Caco-2 (cell line): ENCODE measurements around the gene FOXN3. TPM values are rescaled to one million over a fixed set of nuclear protein-coding genes. Genes with fewer than 3 reads are reported as not detected.

ENCODE experiments used
- BruUV-seq: library from RNA; stranded (reverse); fragments of 400-500 nt; replicated peaks from 2 replicates; lab custom pipeline; 2021; lab: Mats Ljungman, UMichigan
- CTCF ChIA-PET: fragments of 300-600 bp; sonication (Branson Sonifier 250); formaldehyde crosslinking; loops from one replicate; lab custom pipeline; 2022; ENCODE audit warnings: antibody characterized with exemption; lab: Charles Lee
- POLR2A ChIA-PET: fragments of 300-600 bp; sonication (Branson Sonifier 250); formaldehyde crosslinking; loops from one replicate; lab custom pipeline; 2022; ENCODE audit warnings: antibody characterized with exemption; lab: Charles Lee
- DNase-seq, 2 experiments: peaks; one replicate each; pipeline versions ENCODE4 v3.0.0 to v3.0.0-alpha.2; 2020 to 2022
- H3K27me3 ChIP-seq: replicated peaks from 2 replicates; pipeline ENCODE4 v1.6.0; 2011; ENCODE audit warnings: low read length; ENCODE audit not compliant: control insufficient read depth, insufficient read depth
- H3K36me3 ChIP-seq: 2 replicates; pipeline ENCODE4 v1.5.1; 2011; ENCODE audit warnings: low read length; ENCODE audit not compliant: control insufficient read depth, insufficient read depth
- H3K4me1 ChIP-seq: fragments of 250-450 bp; sonication (Bioruptor Pico); 2 replicates; pipeline ENCODE4 v1.5.1; 2020; ENCODE audit warnings: mild to moderate bottlenecking
- H3K4me3 ChIP-seq: 2 replicates; pipeline ENCODE4 v1.5.1; 2011; ENCODE audit warnings: low read depth, mild to moderate bottlenecking, control low read depth, low read length
- H3K9me3 ChIP-seq: fragments of 250-450 bp; sonication (Bioruptor Pico); 2 replicates; pipeline ENCODE4 v1.5.1; 2020; ENCODE audit warnings: mild to moderate bottlenecking, moderate library complexity
- H3K27ac Mint-ChIP-seq: one replicate; pipeline ENCODE4 v1.8.0; 2022; ENCODE audit warnings: mixed read lengths; ENCODE audit not compliant: unreplicated experiment
- H3K27me3 Mint-ChIP-seq: one replicate; pipeline ENCODE4 v1.8.0; 2022; ENCODE audit warnings: mixed read lengths; ENCODE audit not compliant: insufficient read depth, unreplicated experiment
- H3K36me3 Mint-ChIP-seq: one replicate; pipeline ENCODE4 v1.8.0; 2022; ENCODE audit warnings: mild to moderate bottlenecking, mixed read lengths; ENCODE audit not compliant: insufficient read depth, unreplicated experiment
- H3K4me1 Mint-ChIP-seq: one replicate; pipeline ENCODE4 v1.8.0; 2022; ENCODE audit warnings: low read depth, mixed read lengths; ENCODE audit not compliant: unreplicated experiment
- H3K4me3 Mint-ChIP-seq: one replicate; pipeline ENCODE4 v1.8.0; 2022; ENCODE audit warnings: mild to moderate bottlenecking, moderate library complexity, mixed read lengths; ENCODE audit not compliant: unreplicated experiment
- H3K9me3 Mint-ChIP-seq: one replicate; pipeline ENCODE4 v1.8.0; 2022; ENCODE audit warnings: mixed read lengths; ENCODE audit not compliant: unreplicated experiment
- CTCF ChIP-seq, 2 experiments: fragments of 200-600 bp in 1 of 2; IDR thresholded peaks; 1 replicate in 1 of 2; 2 replicates in 1 of 2; pipeline versions ENCODE4 v1.5.1 to v1.8.0; 2011 to 2022; ENCODE audit warnings: antibody characterized with exemption in 1 of 2, control low read depth in 1 of 2, inconsistent platforms in 1 of 2, low read depth in 1 of 2, low read length in 1 of 2, mild to moderate bottlenecking in 1 of 2, moderate library complexity in 1 of 2; ENCODE audit not compliant: insufficient read depth in 1 of 2, severe bottlenecking in 1 of 2, unreplicated experiment in 1 of 2
- intact Hi-C: fragments of 100-400 bp; cut with micrococcal nuclease; formaldehyde crosslinking; loops from one replicate; pipeline ENCODE4 v1.10.0; 2022; ENCODE audit not compliant: unreplicated experiment
- total RNA-seq: library from RNA; stranded (reverse); gene quantifications from 2 replicates; pipeline ENCODE4 v1.2.3, GENCODE V29; 2022

FOXN3 gene
- total RNA-seq, 1 experiment from 2014 or later = 20.6 TPM

- H3K4me3 ChIP-seq = no peak overlapping the region
- H3K27me3 ChIP-seq = no peaks in the 10 kb centered on the region
- H3K4me1 ChIP-seq = no peaks in the 10 kb centered on the region
- Mint-ChIP-seq H3K27me3 (no peaks in the 10 kb centered on the region), H3K4me3 (no peak overlapping the region), H3K4me1 (no peaks in the 10 kb centered on the region), H3K27ac (no peak overlapping the region), H3K36me3 (no peaks in the 10 kb centered on the region), H3K9me3 (no peaks in the 10 kb centered on the region)
- CTCF ChIA-PET = no interaction called here
- intact Hi-C loops = no loop called here
- no peak for DNase-seq
- BruUV-seq = no TSS peak
- H3K36me3 ChIP-seq = no peaks in the 10 kb centered on the region
- no peak for TF ChIP-seq CTCF (IDR thresholded peaks at IDR 0.05; ENCODE audit: insufficient read depth in 1 of 2, low read depth in 1 of 2, low read length in 1 of 2, severe bottlenecking in 1 of 2, unreplicated experiment in 1 of 2)
- POLR2A ChIA-PET = no interaction called here
- no peaks in the 10 kb centered on the region for H3K9me3 ChIP-seq
Observed at GRCh38 chr14:89258728-89259273, 158.2 kb downstream of the FOXN3 start.

- H3K27ac Mint-ChIP-seq = no peak overlapping the region
- no TSS peak for BruUV-seq
- intact Hi-C loops = no loop called here
- POLR2A ChIA-PET = no interaction called here
- no peaks in the 10 kb centered on the region for H3K4me1 ChIP-seq
- no peaks in the 10 kb centered on the region for H3K4me1 Mint-ChIP-seq
- no peak for DNase-seq
- H3K9me3 ChIP-seq = no peaks in the 10 kb centered on the region
- no peaks in the 10 kb centered on the region for H3K36me3 Mint-ChIP-seq
- no peaks in the 10 kb centered on the region for H3K27me3 Mint-ChIP-seq
- CTCF ChIA-PET = no interaction called here
- no peak overlapping the region for H3K4me3 ChIP-seq
- no peak for TF ChIP-seq CTCF (IDR thresholded peaks at IDR 0.05; ENCODE audit: insufficient read depth in 1 of 2, low read depth in 1 of 2, low read length in 1 of 2, severe bottlenecking in 1 of 2, unreplicated experiment in 1 of 2)
- H3K36me3 ChIP-seq = no peaks in the 10 kb centered on the region
- H3K4me3 Mint-ChIP-seq = no peak overlapping the region
- no peaks in the 10 kb centered on the region for H3K27me3 ChIP-seq
- H3K9me3 Mint-ChIP-seq = no peaks in the 10 kb centered on the region
Observed at GRCh38 chr14:89256951-89257350, 160.1 kb downstream of the FOXN3 start.

GRCh38 chr14:89256283-89256682 is 160.8 kb downstream of the FOXN3 start:
- CTCF ChIA-PET = no interaction called here
- Histone ChIP-seq H3K27me3 (no peaks in the 10 kb centered on the region), H3K9me3 (no peaks in the 10 kb centered on the region), H3K36me3 (no peaks in the 10 kb centered on the region), H3K4me1 (no peaks in the 10 kb centered on the region), H3K4me3 (no peak overlapping the region)
- H3K9me3 Mint-ChIP-seq = no peaks in the 10 kb centered on the region
- no TSS peak for BruUV-seq
- no peak for TF ChIP-seq CTCF (IDR thresholded peaks at IDR 0.05; ENCODE audit: insufficient read depth in 1 of 2, low read depth in 1 of 2, low read length in 1 of 2, severe bottlenecking in 1 of 2, unreplicated experiment in 1 of 2)
- H3K27ac Mint-ChIP-seq = no peak overlapping the region
- no peaks in the 10 kb centered on the region for H3K36me3 Mint-ChIP-seq
- POLR2A ChIA-PET = no interaction called here
- no peaks in the 10 kb centered on the region for H3K27me3 Mint-ChIP-seq
- H3K4me1 Mint-ChIP-seq = no peaks in the 10 kb centered on the region
- intact Hi-C loops = no loop called here
- H3K4me3 Mint-ChIP-seq = no peak overlapping the region
- DNase-seq = no peak
